ENCODE measurements around the gene MTFR1L. TPM values are rescaled to one million over a fixed set of nuclear protein-coding genes. Genes with fewer than 3 reads are reported as not detected.
A peak's percentile ranks its signal among the peaks of the same experiment; 100 is the strongest.

MTFR1L gene
- polyA plus RNA-seq, 1 of the 3 experiments (the other 2 are of a cell fraction), result 53.6 TPM

GRCh38 chr1:25799935-25800702, 19.6 kb upstream of the MTFR1L start, which contains the start of gene SELENON:
SELENON (plus strand) TSS chr1:25800193; CDS start chr1:25800231, 38 bp downstream.
- Histone ChIP-seq H3K36me3 (replicated peaks in 1 of 2; ENCODE audit: control insufficient read depth in 1 of 2, insufficient read depth in 2 of 2, low read length in 1 of 2) (peaks cover 0 to 3% of the 10 kb centered on the region in 2 experiments), H3K4me2 (peak within 1 kb of the TSS; percentile 88), H3K79me2 (ENCODE audit: insufficient read depth) (peaks cover 24% of the 10 kb centered on the region; the same call in 1 of the 2 replicates), H3K9ac (peak within 1 kb of the TSS; percentile 83), H3K4me1 (ENCODE audit: control insufficient read depth in 1 of 2, insufficient read depth in 2 of 2, low read depth in 1 of 2, low read length in 1 of 2) (peaks cover 0 to 36% of the 10 kb centered on the region in 2 experiments; a peak in 3 of 4 replicates), H2AFZ (ENCODE audit: low read depth) (peak within 1 kb of the TSS; percentile 89; the same call in 1 of the 2 replicates), H3K27me3 (ENCODE audit: insufficient read depth) (no peaks in the 10 kb centered on the region), H3K4me3 (ENCODE audit: low read depth in 2 of 2, low read length in 1 of 2) (peak within 1 kb of the TSS; percentile 53 to 67), H3K9me2 (no peaks in the 10 kb centered on the region), H4K20me1 (ENCODE audit: insufficient read depth) (no peaks in the 10 kb centered on the region), H3F3A (replicated peaks; ENCODE audit: insufficient read depth) (peaks cover 13% of the 10 kb centered on the region), H3K9me3 (no peaks in the 10 kb centered on the region), H3K27ac (ENCODE audit: low read depth in 2 of 2, low read length in 1 of 2) (peak within 1 kb of the TSS; percentile 47 to 87; a peak in 3 of 4 replicates)
- CTCF ChIA-PET, result interaction anchor here (0.6 to 3.6 kb wide), 14 partner anchors 10 to 279 kb away, joined by 3 to 26 read pairs (median 4); partner anchors contain the start of genes MAN1C1 and PAQR7
- DNase-seq, result peak; percentile 97
- 4% methylated on average over 12 of the region's 91 CpGs for WGBS (ENCODE audit: low lambda C conversion rate)
- TF ChIP-seq EZH2phosphoT487 (IDR thresholded peaks at IDR 0.05; ENCODE audit: borderline replicate concordance, low read depth) (no peak), GABPA (IDR thresholded peaks at IDR 0.05; ENCODE audit: low read depth) (0 out of 2 replicates have a peak, but pooled peaks have one; percentile 24), POLR2AphosphoS5 (IDR thresholded peaks at IDR 0.05; ENCODE audit: low read depth, low read length) (peak; percentile 30; the same call in 1 of the 2 replicates)
- POLR2A ChIA-PET, result interaction anchor here (1.0 to 1.3 kb wide), 3 partner anchors 10 to 192 kb away, joined by 3 to 7 read pairs (median 4); no protein-coding TSS in a partner anchor

GRCh38 chr1:25800703-25801377, 18.9 kb upstream of the MTFR1L start:
- Histone ChIP-seq H2AFZ (ENCODE audit: low read depth) (no peak overlapping the region), H3K27ac (ENCODE audit: low read depth in 2 of 2, low read length in 1 of 2) (peak overlapping the region in 1 of 2 experiments; percentile 20; a peak in 1 of 4 replicates), H3K79me2 (ENCODE audit: insufficient read depth) (peaks cover 24% of the 10 kb centered on the region; the same call in 1 of the 2 replicates), H3K9ac (peak overlapping the region; percentile 83), H3K9me3 (no peaks in the 10 kb centered on the region), H4K20me1 (ENCODE audit: insufficient read depth) (no peaks in the 10 kb centered on the region), H3K27me3 (ENCODE audit: insufficient read depth) (no peaks in the 10 kb centered on the region), H3K4me2 (peak overlapping the region; percentile 88), H3K9me2 (no peaks in the 10 kb centered on the region), H3K4me1 (ENCODE audit: control insufficient read depth in 1 of 2, insufficient read depth in 2 of 2, low read depth in 1 of 2, low read length in 1 of 2) (peaks cover 0 to 41% of the 10 kb centered on the region in 2 experiments; a peak in 3 of 4 replicates), H3K4me3 (ENCODE audit: low read depth in 2 of 2, low read length in 1 of 2) (peak overlapping the region; percentile 53 to 67), H3K36me3 (replicated peaks in 1 of 2; ENCODE audit: control insufficient read depth in 1 of 2, insufficient read depth in 2 of 2, low read length in 1 of 2) (peaks cover 0 to 10% of the 10 kb centered on the region in 2 experiments), H3F3A (replicated peaks; ENCODE audit: insufficient read depth) (peaks cover 13% of the 10 kb centered on the region)
- no peak for DNase-seq
- CTCF ChIA-PET, result interaction anchor here (0.6 to 2.7 kb wide), 12 partner anchors 9 to 280 kb away, joined by 3 to 19 read pairs (median 4); no protein-coding TSS in a partner anchor
- WGBS (ENCODE audit: low lambda C conversion rate), result 87% methylated on average over 14 of the region's 15 CpGs
- POLR2A ChIA-PET, result interaction anchor here (1.3 kb wide), 1 partner anchor 73 kb away, joined by 3 read pairs; no protein-coding TSS in a partner anchor
- TF ChIP-seq EP300 (IDR thresholded peaks at IDR 0.05; ENCODE audit: borderline replicate concordance in 1 of 2, low read depth in 1 of 2, low read length in 1 of 2) (no peak), GABPA (IDR thresholded peaks at IDR 0.05; ENCODE audit: low read depth) (no peak), GATA2 (CRISPR knock-in tag; IDR thresholded peaks at IDR 0.05) (no peak), JUND (IDR thresholded peaks at IDR 0.05) (no peak), FOSL2 (IDR thresholded peaks at IDR 0.05; ENCODE audit: borderline replicate concordance, low read depth) (no peak), NRF1 (IDR thresholded peaks at IDR 0.05; ENCODE audit: low read depth, low read length) (no peak)
